ENCODE measurements around the gene SIX1.

The SIX1 gene

GRCh38 chr14:60636879-60637478, 12.3 kb downstream of the SIX1 start:
- DNase-seq (ENCODE audit: extremely low read depth, low read depth), result no peak
- no peak overlapping the region for H3K4me3 ChIP-seq (replicated peaks; ENCODE audit: low read depth, low read length)
- no peak for TF ChIP-seq CTCF (IDR thresholded peaks at IDR 0.05; ENCODE audit: low read depth, low read length, missing control alignments)

- no peak for TF ChIP-seq CTCF (IDR thresholded peaks at IDR 0.05; ENCODE audit: low read depth, low read length, missing control alignments)
- no peak overlapping the region for H3K4me3 ChIP-seq (replicated peaks; ENCODE audit: low read depth, low read length)
- DNase-seq (ENCODE audit: extremely low read depth, low read depth), result no peak
Measured at GRCh38 chr14:60634153-60634552, 15.1 kb downstream of the SIX1 start.

GRCh38 chr14:60632777-60633176, 16.5 kb downstream of the SIX1 start:
- DNase-seq (ENCODE audit: extremely low read depth, low read depth), result no peak
- no peak overlapping the region for H3K4me3 ChIP-seq (replicated peaks; ENCODE audit: low read depth, low read length)
- TF ChIP-seq CTCF (IDR thresholded peaks at IDR 0.05; ENCODE audit: low read depth, low read length, missing control alignments), result no peak

GRCh38 chr14:60632257-60632656, 17.0 kb downstream of the SIX1 start:
- no peak overlapping the region for H3K4me3 ChIP-seq (replicated peaks; ENCODE audit: low read depth, low read length)
- no peak for DNase-seq (ENCODE audit: extremely low read depth, low read depth)
- no peak for TF ChIP-seq CTCF (IDR thresholded peaks at IDR 0.05; ENCODE audit: low read depth, low read length, missing control alignments)

- no peak for DNase-seq (ENCODE audit: extremely low read depth, low read depth)
- no peak overlapping the region for H3K4me3 ChIP-seq (replicated peaks; ENCODE audit: low read depth, low read length)
- no peak for TF ChIP-seq CTCF (IDR thresholded peaks at IDR 0.05; ENCODE audit: low read depth, low read length, missing control alignments)
Measured at GRCh38 chr14:60631842-60632241, 17.4 kb downstream of the SIX1 start.

GRCh38 chr14:60630129-60630528, 19.1 kb downstream of the SIX1 start:
- TF ChIP-seq CTCF (IDR thresholded peaks at IDR 0.05; ENCODE audit: low read depth, low read length, missing control alignments), result no peak
- no peak for DNase-seq (ENCODE audit: extremely low read depth, low read depth)
- H3K4me3 ChIP-seq (replicated peaks; ENCODE audit: low read depth, low read length), result no peak overlapping the region

- TF ChIP-seq CTCF (IDR thresholded peaks at IDR 0.05; ENCODE audit: low read depth, low read length, missing control alignments), result no peak
- no peak overlapping the region for H3K4me3 ChIP-seq (replicated peaks; ENCODE audit: low read depth, low read length)
- no peak for DNase-seq (ENCODE audit: extremely low read depth, low read depth)
Measured at GRCh38 chr14:60628892-60629291, 20.4 kb downstream of the SIX1 start.
